DND-41 (cell line): ENCODE results near the gene LGALS7B.

Experiments
- ATAC-seq: fragments of 200-7000 bp; cut with Tn5 transposase; 3 replicates; pipeline ENCODE4 v1.9.1; 2021; ENCODE audit warnings: low read depth; ENCODE audit not compliant: insufficient read depth
- DNase-seq: peaks from one replicate; pipeline ENCODE4 v3.0.0-alpha.2; 2020
- H2AFZ ChIP-seq: 2 replicates; pipeline ENCODE4 v1.6.0; 2012; ENCODE audit warnings: low read depth, low read length
- H3K27ac ChIP-seq: 2 replicates; pipeline ENCODE4 v1.5.1; 2012; ENCODE audit warnings: low read length, inconsistent platforms
- H3K27me3 ChIP-seq: fragments of 200-600 bp; sonication (generic); 2 replicates; pipeline ENCODE4 v1.6.0; 2012; ENCODE audit warnings: low read length, mild to moderate bottlenecking, inconsistent platforms; ENCODE audit not compliant: insufficient read depth, poor library complexity
- H3K36me3 ChIP-seq: 2 replicates; pipeline ENCODE4 v1.5.1; 2012; ENCODE audit warnings: low read length, inconsistent platforms; ENCODE audit not compliant: insufficient read depth
- H3K4me1 ChIP-seq: 2 replicates; pipeline ENCODE4 v1.5.1; 2012; ENCODE audit warnings: mild to moderate bottlenecking, low read length; ENCODE audit not compliant: insufficient read depth
- H3K4me2 ChIP-seq: 2 replicates; pipeline ENCODE4 v1.6.0; 2012; ENCODE audit warnings: mild to moderate bottlenecking, moderate library complexity, low read length, inconsistent platforms; ENCODE audit not compliant: insufficient read depth
- H3K4me3 ChIP-seq, 2 experiments: fragments of 200-600 bp in 1 of 2; shearing (Covaris generic) in 1 of 2; 2 replicates each; pipeline ENCODE4 v1.5.1; 2012 to 2016; ENCODE audit warnings: inconsistent platforms in 2 of 2, low read length in 2 of 2, mild to moderate bottlenecking in 2 of 2, low read depth in 1 of 2, moderate library complexity in 1 of 2
- H3K79me2 ChIP-seq: 2 replicates; pipeline ENCODE4 v1.6.0; 2012; ENCODE audit warnings: low read length, inconsistent platforms; ENCODE audit not compliant: insufficient read depth
- H3K9ac ChIP-seq: 2 replicates; pipeline ENCODE4 v1.6.0; 2012; ENCODE audit warnings: low read depth, mild to moderate bottlenecking, inconsistent platforms, low read length, moderate library complexity
- H3K9me3 ChIP-seq: 2 replicates; pipeline ENCODE4 v1.5.1; 2012; ENCODE audit warnings: low read length, moderate library complexity, mild to moderate bottlenecking, inconsistent platforms; ENCODE audit not compliant: insufficient read depth, severe bottlenecking
- H4K20me1 ChIP-seq: 2 replicates; pipeline ENCODE4 v1.6.0; 2012; ENCODE audit warnings: low read length; ENCODE audit not compliant: insufficient read depth
- EZH2 ChIP-seq: IDR thresholded peaks from 3 replicates; pipeline ENCODE4 v1.6.1; 2012; ENCODE audit warnings: borderline replicate concordance, low read depth, mild to moderate bottlenecking, moderate library complexity, low read length, inconsistent platforms; ENCODE audit not compliant: severe bottlenecking
- TF ChIP-seq, protein P1 (sequence below): IDR thresholded peaks from 2 replicates; pipeline ENCODE4 v1.5.1; 2012; ENCODE audit warnings: borderline replicate concordance, low read length, moderate library complexity, mild to moderate bottlenecking; ENCODE audit not compliant: poor library complexity, severe bottlenecking; ENCODE audit errors: extremely low read depth

The LGALS7B gene

DNA sequence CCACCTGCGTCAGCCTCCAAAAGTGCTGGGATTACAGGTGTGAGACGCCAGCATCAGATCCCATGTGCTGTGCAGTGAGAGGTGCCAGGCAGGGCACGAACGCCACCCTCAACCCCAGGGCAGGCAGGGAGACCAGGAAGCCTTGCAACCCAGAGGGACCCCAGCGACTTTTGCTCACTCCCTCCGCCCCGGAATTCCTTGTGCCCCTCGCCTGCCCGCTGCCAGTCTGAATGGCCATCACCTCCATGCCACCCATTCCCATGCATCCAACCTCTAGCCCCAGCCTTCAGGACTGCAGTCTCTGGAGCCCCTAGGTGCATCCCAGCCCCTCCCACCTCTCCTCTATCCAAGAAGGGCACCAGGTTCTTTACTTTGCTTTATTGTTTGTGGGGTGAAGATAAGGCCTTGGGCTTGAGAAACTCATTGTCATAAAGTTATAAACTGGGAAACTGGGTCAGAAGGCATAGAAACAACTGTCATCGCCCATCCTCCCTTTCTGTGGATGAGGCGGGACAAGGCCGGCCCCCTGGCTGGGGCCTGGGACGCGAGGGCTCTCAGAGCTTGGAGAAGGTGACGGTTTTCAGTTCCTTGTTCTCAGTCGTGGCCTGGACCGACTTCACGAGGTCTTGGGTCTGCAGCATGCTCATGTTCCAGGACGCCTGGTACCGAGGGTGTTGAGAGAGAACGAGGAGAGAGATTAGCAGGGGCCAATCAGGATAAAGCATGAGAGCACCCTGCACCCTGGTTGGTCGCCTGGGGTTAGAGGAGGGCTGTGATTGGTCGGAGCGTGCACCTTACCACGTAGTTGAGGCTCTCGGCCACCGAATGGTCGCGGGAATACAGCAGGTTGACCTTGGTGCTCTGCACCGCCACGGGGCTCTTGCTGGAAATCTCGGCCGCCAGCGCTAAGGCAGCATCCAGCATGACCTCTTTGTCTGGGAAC, 26.3 kb downstream of the LGALS7B start:
- Histone ChIP-seq H3K4me2 (no peak overlapping the region), H3K4me3 (no peak overlapping the region), H3K9me3 (no peaks in the 10 kb centered on the region), H4K20me1 (peaks cover 9% of the 10 kb centered on the region), H3K27me3 (no peaks in the 10 kb centered on the region), H3K9ac (no peak overlapping the region), H3K27ac (no peak overlapping the region), H3K79me2 (no peaks in the 10 kb centered on the region), H3K36me3 (peaks cover 37% of the 10 kb centered on the region), H2AFZ (no peak overlapping the region), H3K4me1 (no peaks in the 10 kb centered on the region)
- DNase-seq (no peak), ATAC-seq (peak; percentile 24; the same call in 1 of the 3 replicates)
- TF ChIP-seq, protein P1, sequence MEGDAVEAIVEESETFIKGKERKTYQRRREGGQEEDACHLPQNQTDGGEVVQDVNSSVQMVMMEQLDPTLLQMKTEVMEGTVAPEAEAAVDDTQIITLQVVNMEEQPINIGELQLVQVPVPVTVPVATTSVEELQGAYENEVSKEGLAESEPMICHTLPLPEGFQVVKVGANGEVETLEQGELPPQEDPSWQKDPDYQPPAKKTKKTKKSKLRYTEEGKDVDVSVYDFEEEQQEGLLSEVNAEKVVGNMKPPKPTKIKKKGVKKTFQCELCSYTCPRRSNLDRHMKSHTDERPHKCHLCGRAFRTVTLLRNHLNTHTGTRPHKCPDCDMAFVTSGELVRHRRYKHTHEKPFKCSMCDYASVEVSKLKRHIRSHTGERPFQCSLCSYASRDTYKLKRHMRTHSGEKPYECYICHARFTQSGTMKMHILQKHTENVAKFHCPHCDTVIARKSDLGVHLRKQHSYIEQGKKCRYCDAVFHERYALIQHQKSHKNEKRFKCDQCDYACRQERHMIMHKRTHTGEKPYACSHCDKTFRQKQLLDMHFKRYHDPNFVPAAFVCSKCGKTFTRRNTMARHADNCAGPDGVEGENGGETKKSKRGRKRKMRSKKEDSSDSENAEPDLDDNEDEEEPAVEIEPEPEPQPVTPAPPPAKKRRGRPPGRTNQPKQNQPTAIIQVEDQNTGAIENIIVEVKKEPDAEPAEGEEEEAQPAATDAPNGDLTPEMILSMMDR = no peak
- TF ChIP-seq EZH2 = no peak

DNA sequence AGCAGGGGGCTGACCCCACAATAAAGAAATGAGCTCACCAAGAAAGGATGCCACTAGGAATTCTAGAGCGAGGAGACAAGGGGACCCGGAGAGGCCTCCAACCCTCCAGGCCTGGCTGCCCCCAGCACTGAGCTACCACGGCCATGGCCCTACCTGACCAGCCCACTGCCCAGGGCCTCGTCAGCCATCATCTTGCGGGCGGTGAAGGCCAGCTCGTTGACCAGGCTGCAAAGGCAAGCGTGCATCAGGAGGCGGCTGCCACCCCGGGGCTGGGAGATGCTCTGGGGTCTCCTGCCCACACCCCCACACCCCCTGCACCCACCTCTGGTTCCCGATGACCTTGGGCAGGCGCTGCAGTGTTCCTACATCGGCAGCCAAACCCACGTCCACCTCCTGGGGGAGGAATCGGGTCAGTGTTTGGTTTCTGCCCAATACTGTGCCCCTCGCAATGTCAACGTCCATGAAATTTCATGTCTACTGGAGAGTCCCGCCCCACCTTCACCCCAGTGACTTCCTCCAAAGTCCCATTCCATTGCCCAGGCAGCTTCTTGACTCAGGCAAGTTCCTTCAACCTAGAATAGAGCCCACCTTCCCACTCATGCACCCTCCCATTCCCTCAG, 27.2 kb downstream of the LGALS7B start:
- Histone ChIP-seq H3K4me1 (no peaks in the 10 kb centered on the region), H3K4me2 (no peak overlapping the region), H3K27ac (no peak overlapping the region), H3K9ac (no peak overlapping the region), H4K20me1 (peaks cover 9% of the 10 kb centered on the region), H3K9me3 (no peaks in the 10 kb centered on the region), H3K79me2 (no peaks in the 10 kb centered on the region), H3K36me3 (peaks cover 37% of the 10 kb centered on the region), H3K27me3 (no peaks in the 10 kb centered on the region), H3K4me3 (no peak overlapping the region), H2AFZ (no peak overlapping the region)
- ATAC-seq (no peak), DNase-seq (no peak)
- TF ChIP-seq, protein P1 = no peak
- TF ChIP-seq EZH2 = no peak

DNA sequence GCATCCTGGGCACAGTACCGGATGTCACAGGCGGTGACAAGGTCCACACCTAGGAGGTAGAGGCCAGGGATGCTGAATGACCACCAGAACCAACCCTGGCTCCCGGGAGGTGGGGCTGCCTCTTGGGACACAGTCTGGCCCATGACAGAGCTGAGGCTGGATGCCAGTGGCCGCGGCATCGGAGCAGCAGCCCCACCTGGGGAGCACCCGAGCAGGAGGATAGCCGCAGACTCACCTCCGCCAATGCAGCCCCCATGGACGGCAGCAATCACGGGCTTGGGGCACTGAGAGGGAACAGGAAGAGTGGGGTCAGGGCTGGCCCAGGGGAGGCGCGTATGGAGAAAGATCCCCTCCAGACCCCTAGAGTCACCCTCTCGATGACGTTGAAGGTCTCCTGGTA, 28.1 kb downstream of the LGALS7B start:
- ATAC-seq (no peak), DNase-seq (no peak)
- H3K27ac ChIP-seq = no peak overlapping the region
- H3K79me2 ChIP-seq = no peaks in the 10 kb centered on the region
- H3K27me3 ChIP-seq = no peaks in the 10 kb centered on the region
- H2AFZ ChIP-seq = no peak overlapping the region
- H3K4me2 ChIP-seq = no peak overlapping the region
- no peaks in the 10 kb centered on the region for H3K4me1 ChIP-seq
- H3K9me3 ChIP-seq = no peaks in the 10 kb centered on the region
- H4K20me1 ChIP-seq = peaks cover 9% of the 10 kb centered on the region
- no peak overlapping the region for H3K4me3 ChIP-seq
- H3K9ac ChIP-seq = no peak overlapping the region
- peaks cover 37% of the 10 kb centered on the region for H3K36me3 ChIP-seq
- TF ChIP-seq, protein P1 = no peak
- no peak for TF ChIP-seq EZH2
